Loucy (cell line): ENCODE data around the gene AP2A1.

ENCODE experiments used
- H2AFZ ChIP-seq: fragments of 200-600 bp; sonication (generic); 2 replicates; pipeline ENCODE4 v1.6.0; 2016; ENCODE audit warnings: antibody characterized with exemption, mild to moderate bottlenecking, low read length, moderate library complexity
- H3F3A ChIP-seq: fragments of 200-600 bp; 2 replicates; pipeline ENCODE4 v1.6.0; 2016; ENCODE audit warnings: antibody characterized with exemption, low read depth, mild to moderate bottlenecking
- H3K27me3 ChIP-seq: fragments of 200-600 bp; sonication (generic); 2 replicates; pipeline ENCODE4 v1.6.1; 2014; ENCODE audit warnings: low read length, mild to moderate bottlenecking; ENCODE audit not compliant: insufficient read depth, poor library complexity, severe bottlenecking
- H3K36me3 ChIP-seq: fragments of 200-600 bp; sonication (generic); 2 replicates; pipeline ENCODE4 v1.6.1; 2016; ENCODE audit warnings: low read length; ENCODE audit not compliant: insufficient read depth
- H3K4me1 ChIP-seq: fragments of 200-600 bp; sonication (generic); 2 replicates; pipeline ENCODE4 v1.5.1; 2014; ENCODE audit warnings: low read length, mild to moderate bottlenecking; ENCODE audit not compliant: insufficient read depth, poor library complexity, severe bottlenecking
- H3K4me2 ChIP-seq: fragments of 200-600 bp; sonication (generic); 2 replicates; pipeline ENCODE4 v1.6.0; 2014; ENCODE audit warnings: antibody characterized with exemption, low read length, low read depth, mild to moderate bottlenecking; ENCODE audit not compliant: poor library complexity, severe bottlenecking
- H3K4me3 ChIP-seq: fragments of 200-600 bp; sonication (generic); 2 replicates; pipeline ENCODE4 v1.5.1; 2014; ENCODE audit warnings: low read length, mild to moderate bottlenecking, mixed read lengths; ENCODE audit not compliant: poor library complexity, severe bottlenecking
- H3K79me2 ChIP-seq: fragments of 200-600 bp; sonication (generic); 2 replicates; pipeline ENCODE4 v1.6.1; 2014; ENCODE audit warnings: low read length; ENCODE audit not compliant: insufficient read depth
- H3K9ac ChIP-seq: fragments of 200-600 bp; sonication (generic); 2 replicates; pipeline ENCODE4 v1.6.0; 2014; ENCODE audit warnings: mild to moderate bottlenecking, low read depth, low read length, moderate library complexity; ENCODE audit not compliant: poor library complexity, severe bottlenecking
- H3K9me2 ChIP-seq: fragments of 200-600 bp; sonication (generic); replicated peaks from 2 replicates; pipeline ENCODE4 v1.6.1; 2016; ENCODE audit warnings: low read depth, low read length, mixed read lengths
- H3K9me3 ChIP-seq: fragments of 200-600 bp; sonication (generic); 2 replicates; pipeline ENCODE4 v1.6.1; 2014; ENCODE audit warnings: mild to moderate bottlenecking, antibody characterized with exemption, low read length, low read depth; ENCODE audit not compliant: insufficient read depth
- H4K20me1 ChIP-seq: fragments of 200-600 bp; sonication (generic); 2 replicates; pipeline ENCODE4 v1.6.0; 2014; ENCODE audit warnings: antibody characterized with exemption, low read length, mild to moderate bottlenecking; ENCODE audit not compliant: insufficient read depth, poor library complexity, severe bottlenecking
- EZH2phosphoT487 ChIP-seq: fragments of 200-600 bp; IDR thresholded peaks from 2 replicates; pipeline ENCODE4 v1.6.1; 2018; ENCODE audit warnings: antibody characterized with exemption, mild to moderate bottlenecking, moderate library complexity, borderline replicate concordance
- TF ChIP-seq, protein P1 (sequence below): fragments of 200-600 bp; sonication (generic); conservative IDR thresholded peaks from 2 replicates; pipeline ENCODE4 v1.5.1; 2014; ENCODE audit warnings: mild to moderate bottlenecking, antibody characterized with exemption, low read length

Gene AP2A1

DNA sequence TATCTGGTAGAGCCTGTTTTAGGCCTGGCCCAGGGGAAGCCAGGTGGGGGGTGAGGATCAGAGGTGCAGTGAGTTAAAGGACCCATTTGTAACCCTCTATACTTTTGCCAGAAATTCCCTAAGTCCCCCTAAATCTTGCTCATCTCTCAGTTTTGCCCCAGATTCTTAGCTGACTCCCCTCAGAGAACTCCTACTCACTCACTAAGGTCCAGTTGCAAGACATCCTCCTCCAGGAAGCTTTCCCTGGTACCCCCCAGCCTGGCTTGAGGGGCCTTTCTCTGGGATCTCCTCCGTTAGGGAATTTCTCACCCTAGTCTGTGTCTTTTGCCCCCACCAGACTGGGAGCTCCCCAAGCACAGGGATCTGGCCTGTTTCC is 5.6 kb upstream of the AP2A1 start:
- Histone ChIP-seq H3K79me2 (no peaks in the 10 kb centered on the region), H4K20me1 (no peaks in the 10 kb centered on the region), H3K4me3 (no peak overlapping the region), H3K9ac (no peak overlapping the region), H3K36me3 (no peaks in the 10 kb centered on the region), H3K4me1 (peaks cover 8% of the 10 kb centered on the region), H3K9me2 (no peaks in the 10 kb centered on the region), H3K4me2 (no peak overlapping the region), H2AFZ (peak overlapping the region; percentile 19; the same call in 1 of the 2 replicates), H3K9me3 (no peaks in the 10 kb centered on the region), H3K27me3 (no peaks in the 10 kb centered on the region), H3F3A (no peaks in the 10 kb centered on the region)
- TF ChIP-seq, protein P1, sequence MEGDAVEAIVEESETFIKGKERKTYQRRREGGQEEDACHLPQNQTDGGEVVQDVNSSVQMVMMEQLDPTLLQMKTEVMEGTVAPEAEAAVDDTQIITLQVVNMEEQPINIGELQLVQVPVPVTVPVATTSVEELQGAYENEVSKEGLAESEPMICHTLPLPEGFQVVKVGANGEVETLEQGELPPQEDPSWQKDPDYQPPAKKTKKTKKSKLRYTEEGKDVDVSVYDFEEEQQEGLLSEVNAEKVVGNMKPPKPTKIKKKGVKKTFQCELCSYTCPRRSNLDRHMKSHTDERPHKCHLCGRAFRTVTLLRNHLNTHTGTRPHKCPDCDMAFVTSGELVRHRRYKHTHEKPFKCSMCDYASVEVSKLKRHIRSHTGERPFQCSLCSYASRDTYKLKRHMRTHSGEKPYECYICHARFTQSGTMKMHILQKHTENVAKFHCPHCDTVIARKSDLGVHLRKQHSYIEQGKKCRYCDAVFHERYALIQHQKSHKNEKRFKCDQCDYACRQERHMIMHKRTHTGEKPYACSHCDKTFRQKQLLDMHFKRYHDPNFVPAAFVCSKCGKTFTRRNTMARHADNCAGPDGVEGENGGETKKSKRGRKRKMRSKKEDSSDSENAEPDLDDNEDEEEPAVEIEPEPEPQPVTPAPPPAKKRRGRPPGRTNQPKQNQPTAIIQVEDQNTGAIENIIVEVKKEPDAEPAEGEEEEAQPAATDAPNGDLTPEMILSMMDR, result no peak
- no peak for TF ChIP-seq EZH2phosphoT487

DNA sequence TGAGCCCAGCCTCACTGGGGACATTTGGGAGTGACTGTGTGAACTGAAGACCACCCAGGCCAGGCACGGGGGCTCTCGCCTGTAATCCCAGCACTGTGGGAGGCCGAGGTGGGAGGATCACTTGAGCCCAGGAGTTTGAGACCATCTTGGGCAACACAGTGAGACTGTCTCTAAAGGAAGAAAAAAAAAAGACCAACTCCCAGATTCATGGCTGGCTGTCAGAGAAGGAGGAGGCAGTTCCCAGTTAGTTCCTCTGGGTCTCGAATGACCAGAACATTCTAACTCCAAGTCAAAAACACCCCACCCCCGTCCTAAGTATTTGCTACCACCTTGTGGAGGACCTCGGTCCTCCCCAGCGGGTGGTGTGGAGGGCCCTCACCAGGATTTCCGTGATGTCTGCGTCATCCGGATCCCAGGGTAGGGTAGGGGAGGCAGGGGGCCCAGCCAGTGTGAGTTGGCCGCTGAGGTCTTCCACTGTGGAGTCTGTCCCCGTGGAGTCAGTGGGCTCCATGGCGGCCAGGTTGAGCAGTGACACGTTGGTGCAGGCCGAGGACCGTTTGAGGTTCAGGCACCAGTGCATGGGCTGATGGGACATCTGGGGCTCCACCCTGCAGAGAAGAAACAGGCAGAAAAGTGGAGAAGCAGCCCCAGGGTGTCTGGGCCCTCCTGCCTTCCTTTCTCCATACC is 5.0 kb upstream of the AP2A1 start:
- Histone ChIP-seq H3K9ac (no peak overlapping the region), H3K4me1 (peaks cover 8% of the 10 kb centered on the region), H3K4me3 (no peak overlapping the region), H3K9me3 (no peaks in the 10 kb centered on the region), H3K9me2 (no peaks in the 10 kb centered on the region), H3K4me2 (no peak overlapping the region), H3K27me3 (no peaks in the 10 kb centered on the region), H3K79me2 (no peaks in the 10 kb centered on the region), H4K20me1 (no peaks in the 10 kb centered on the region), H3F3A (no peaks in the 10 kb centered on the region), H2AFZ (peak overlapping the region; percentile 19; the same call in 1 of the 2 replicates), H3K36me3 (no peaks in the 10 kb centered on the region)
- no peak for TF ChIP-seq EZH2phosphoT487
- TF ChIP-seq, protein P1, result 0 out of 2 replicates have a peak, but pooled peaks have one; percentile 8

DNA sequence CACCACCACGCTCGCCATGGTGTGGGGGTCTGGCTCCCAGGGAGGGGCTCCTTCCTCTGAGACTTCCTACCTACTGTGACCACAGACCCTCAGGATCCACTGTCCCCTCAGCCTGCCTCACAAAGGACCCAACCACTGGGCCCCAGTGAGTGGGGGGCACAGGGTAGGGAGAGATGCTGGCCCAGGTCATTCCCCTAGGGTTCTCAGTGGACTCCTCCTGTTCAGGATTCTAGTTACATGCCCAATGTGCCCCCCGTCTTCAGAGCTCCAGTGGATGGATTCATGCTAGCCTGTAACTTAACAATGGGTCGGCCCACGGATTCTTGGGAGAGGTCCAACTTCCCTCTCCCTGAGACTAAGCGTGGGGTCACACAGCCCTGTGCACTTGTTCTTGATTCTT is 3.6 kb upstream of the AP2A1 start, which contains the start of gene TSKS:
TSS of gene TSKS (minus strand) at position 77 of the 400 bp plus-strand sequence. CDS start at position 18, 59 bp downstream.
- Histone ChIP-seq H3K27me3 (no peaks in the 10 kb centered on the region), H3K79me2 (peaks cover 13% of the 10 kb centered on the region), H3F3A (no peaks in the 10 kb centered on the region), H2AFZ (no peak within 1 kb of the TSS; the same call in 1 of the 2 replicates), H3K36me3 (no peaks in the 10 kb centered on the region), H3K9me2 (no peaks in the 10 kb centered on the region), H3K4me2 (no peak within 1 kb of the TSS), H3K4me3 (no peak within 1 kb of the TSS), H3K9me3 (no peaks in the 10 kb centered on the region), H4K20me1 (peaks cover 13% of the 10 kb centered on the region), H3K9ac (no peak within 1 kb of the TSS), H3K4me1 (peaks cover 21% of the 10 kb centered on the region)
- no peak for TF ChIP-seq EZH2phosphoT487
- TF ChIP-seq, protein P1, result no peak
